Caco-2 (cell line): ENCODE data around the gene SMPX. TPM values are rescaled to one million over a fixed set of nuclear protein-coding genes. Genes with fewer than 3 reads are reported as not detected.

Experiments
- BruUV-seq: library from RNA; stranded (reverse); fragments of 400-500 nt; replicated peaks from 2 replicates; lab custom pipeline; 2021; lab: Mats Ljungman, UMichigan
- CTCF ChIA-PET: fragments of 300-600 bp; sonication (Branson Sonifier 250); formaldehyde crosslinking; loops from one replicate; lab custom pipeline; 2022; ENCODE audit warnings: antibody characterized with exemption; lab: Charles Lee
- POLR2A ChIA-PET: fragments of 300-600 bp; sonication (Branson Sonifier 250); formaldehyde crosslinking; loops from one replicate; lab custom pipeline; 2022; ENCODE audit warnings: antibody characterized with exemption; lab: Charles Lee
- DNase-seq, 2 experiments: peaks; one replicate each; pipeline versions ENCODE4 v3.0.0 to v3.0.0-alpha.2; 2020 to 2022
- H3K27me3 ChIP-seq: replicated peaks from 2 replicates; pipeline ENCODE4 v1.6.0; 2011; ENCODE audit warnings: low read length; ENCODE audit not compliant: control insufficient read depth, insufficient read depth
- H3K36me3 ChIP-seq: 2 replicates; pipeline ENCODE4 v1.5.1; 2011; ENCODE audit warnings: low read length; ENCODE audit not compliant: control insufficient read depth, insufficient read depth
- H3K4me1 ChIP-seq: fragments of 250-450 bp; sonication (Bioruptor Pico); 2 replicates; pipeline ENCODE4 v1.5.1; 2020; ENCODE audit warnings: mild to moderate bottlenecking
- H3K4me3 ChIP-seq: 2 replicates; pipeline ENCODE4 v1.5.1; 2011; ENCODE audit warnings: low read depth, mild to moderate bottlenecking, control low read depth, low read length
- H3K9me3 ChIP-seq: fragments of 250-450 bp; sonication (Bioruptor Pico); 2 replicates; pipeline ENCODE4 v1.5.1; 2020; ENCODE audit warnings: mild to moderate bottlenecking, moderate library complexity
- H3K27ac Mint-ChIP-seq: one replicate; pipeline ENCODE4 v1.8.0; 2022; ENCODE audit warnings: mixed read lengths; ENCODE audit not compliant: unreplicated experiment
- H3K27me3 Mint-ChIP-seq: one replicate; pipeline ENCODE4 v1.8.0; 2022; ENCODE audit warnings: mixed read lengths; ENCODE audit not compliant: insufficient read depth, unreplicated experiment
- H3K36me3 Mint-ChIP-seq: one replicate; pipeline ENCODE4 v1.8.0; 2022; ENCODE audit warnings: mild to moderate bottlenecking, mixed read lengths; ENCODE audit not compliant: insufficient read depth, unreplicated experiment
- H3K4me1 Mint-ChIP-seq: one replicate; pipeline ENCODE4 v1.8.0; 2022; ENCODE audit warnings: low read depth, mixed read lengths; ENCODE audit not compliant: unreplicated experiment
- H3K4me3 Mint-ChIP-seq: one replicate; pipeline ENCODE4 v1.8.0; 2022; ENCODE audit warnings: mild to moderate bottlenecking, moderate library complexity, mixed read lengths; ENCODE audit not compliant: unreplicated experiment
- H3K9me3 Mint-ChIP-seq: one replicate; pipeline ENCODE4 v1.8.0; 2022; ENCODE audit warnings: mixed read lengths; ENCODE audit not compliant: unreplicated experiment
- CTCF ChIP-seq, 2 experiments: fragments of 200-600 bp in 1 of 2; IDR thresholded peaks; 1 replicate in 1 of 2; 2 replicates in 1 of 2; pipeline versions ENCODE4 v1.5.1 to v1.8.0; 2011 to 2022; ENCODE audit warnings: antibody characterized with exemption in 1 of 2, control low read depth in 1 of 2, inconsistent platforms in 1 of 2, low read depth in 1 of 2, low read length in 1 of 2, mild to moderate bottlenecking in 1 of 2, moderate library complexity in 1 of 2; ENCODE audit not compliant: insufficient read depth in 1 of 2, severe bottlenecking in 1 of 2, unreplicated experiment in 1 of 2
- intact Hi-C: fragments of 100-400 bp; cut with micrococcal nuclease; formaldehyde crosslinking; loops from one replicate; pipeline ENCODE4 v1.10.0; 2022; ENCODE audit not compliant: unreplicated experiment
- total RNA-seq: library from RNA; stranded (reverse); gene quantifications from 2 replicates; pipeline ENCODE4 v1.2.3, GENCODE V29; 2022

SMPX gene
- total RNA-seq, 1 experiment from 2014 or later = 2.9 TPM

GRCh38 chrX:21711129-21711847, 46.6 kb downstream of the SMPX start:
- CTCF ChIA-PET = no interaction called here
- Mint-ChIP-seq H3K27me3 (no peaks in the 10 kb centered on the region), H3K9me3 (peaks cover 9% of the 10 kb centered on the region), H3K27ac (no peak overlapping the region), H3K4me3 (no peak overlapping the region), H3K4me1 (no peaks in the 10 kb centered on the region), H3K36me3 (no peaks in the 10 kb centered on the region)
- intact Hi-C loops = no loop called here
- no peak for DNase-seq
- Histone ChIP-seq H3K9me3 (no peaks in the 10 kb centered on the region; the same call in 1 of the 2 replicates), H3K4me1 (no peaks in the 10 kb centered on the region), H3K4me3 (no peak overlapping the region), H3K27me3 (no peaks in the 10 kb centered on the region), H3K36me3 (no peaks in the 10 kb centered on the region)
- BruUV-seq = no TSS peak
- TF ChIP-seq CTCF (IDR thresholded peaks at IDR 0.05; ENCODE audit: insufficient read depth in 1 of 2, low read depth in 1 of 2, low read length in 1 of 2, severe bottlenecking in 1 of 2, unreplicated experiment in 1 of 2) = no peak
- POLR2A ChIA-PET = no interaction called here

- no TSS peak for BruUV-seq
- CTCF ChIA-PET = no interaction called here
- intact Hi-C loops = no loop called here
These were observed 49.8 kb downstream of the SMPX start for GRCh38 chrX:21708116-21708515.

GRCh38 chrX:21705225-21705624, 52.7 kb downstream of the SMPX start:
- H3K9me3 ChIP-seq = no peaks in the 10 kb centered on the region; the same call in 1 of the 2 replicates
- no peaks in the 10 kb centered on the region for H3K27me3 ChIP-seq
- CTCF ChIA-PET = no interaction called here
- Mint-ChIP-seq H3K27me3 (no peaks in the 10 kb centered on the region), H3K27ac (peak overlapping the region; percentile 79), H3K4me3 (peak overlapping the region; percentile 19), H3K4me1 (peaks cover 8% of the 10 kb centered on the region), H3K9me3 (no peaks in the 10 kb centered on the region), H3K36me3 (no peaks in the 10 kb centered on the region)
- POLR2A ChIA-PET = no interaction called here
- no peaks in the 10 kb centered on the region for H3K36me3 ChIP-seq
- peaks cover 23% of the 10 kb centered on the region for H3K4me1 ChIP-seq
- BruUV-seq = no TSS peak
- intact Hi-C loops = loop anchor here (1.0 kb wide), 3 partner anchors 29 to 35 kb away; no protein-coding TSS in a partner anchor
- no peak overlapping the region for H3K4me3 ChIP-seq
- TF ChIP-seq CTCF (IDR thresholded peaks at IDR 0.05; ENCODE audit: insufficient read depth in 1 of 2, low read depth in 1 of 2, low read length in 1 of 2, severe bottlenecking in 1 of 2, unreplicated experiment in 1 of 2) = no peak
- peak; percentile 52 to 69 for DNase-seq

More at GRCh38 chrX:21708116-21708515, 49.8 kb downstream of the SMPX start:
- Histone ChIP-seq H3K4me3 (no peak overlapping the region), H3K36me3 (no peaks in the 10 kb centered on the region), H3K9me3 (no peaks in the 10 kb centered on the region; the same call in 1 of the 2 replicates), H3K27me3 (no peaks in the 10 kb centered on the region), H3K4me1 (peaks cover 23% of the 10 kb centered on the region)
- peaks cover 8% of the 10 kb centered on the region for H3K4me1 Mint-ChIP-seq
- DNase-seq = no peak
- POLR2A ChIA-PET = no interaction called here
- H3K9me3 Mint-ChIP-seq = peaks cover 9% of the 10 kb centered on the region
- no peak overlapping the region for H3K4me3 Mint-ChIP-seq
- no peaks in the 10 kb centered on the region for H3K27me3 Mint-ChIP-seq
- H3K36me3 Mint-ChIP-seq = no peaks in the 10 kb centered on the region
- no peak overlapping the region for H3K27ac Mint-ChIP-seq
- no peak for TF ChIP-seq CTCF (IDR thresholded peaks at IDR 0.05; ENCODE audit: insufficient read depth in 1 of 2, low read depth in 1 of 2, low read length in 1 of 2, severe bottlenecking in 1 of 2, unreplicated experiment in 1 of 2)
